Epithelial cell of esophagus (primary cell): ENCODE results near the gene AOPEP.

ENCODE experiments used
- DNase-seq: peaks from one replicate; pipeline ENCODE4 v3.0.0; 2010; ENCODE audit warnings: low read depth
- H3K4me3 ChIP-seq: 2 replicates; pipeline ENCODE4 v1.5.1; 2011; ENCODE audit warnings: mild to moderate bottlenecking, low read length, control low read depth
- TF ChIP-seq, protein P1 (sequence below): IDR thresholded peaks from 2 replicates; pipeline ENCODE4 v1.5.1; 2011; ENCODE audit warnings: low read depth, mild to moderate bottlenecking, low read length, control low read depth, inconsistent platforms; ENCODE audit not compliant: insufficient read depth; ENCODE audit errors: missing control alignments

Gene AOPEP

GRCh38 chr9:95030344-95030743 is 303.8 kb downstream of the AOPEP start:
- TF ChIP-seq, protein P1, sequence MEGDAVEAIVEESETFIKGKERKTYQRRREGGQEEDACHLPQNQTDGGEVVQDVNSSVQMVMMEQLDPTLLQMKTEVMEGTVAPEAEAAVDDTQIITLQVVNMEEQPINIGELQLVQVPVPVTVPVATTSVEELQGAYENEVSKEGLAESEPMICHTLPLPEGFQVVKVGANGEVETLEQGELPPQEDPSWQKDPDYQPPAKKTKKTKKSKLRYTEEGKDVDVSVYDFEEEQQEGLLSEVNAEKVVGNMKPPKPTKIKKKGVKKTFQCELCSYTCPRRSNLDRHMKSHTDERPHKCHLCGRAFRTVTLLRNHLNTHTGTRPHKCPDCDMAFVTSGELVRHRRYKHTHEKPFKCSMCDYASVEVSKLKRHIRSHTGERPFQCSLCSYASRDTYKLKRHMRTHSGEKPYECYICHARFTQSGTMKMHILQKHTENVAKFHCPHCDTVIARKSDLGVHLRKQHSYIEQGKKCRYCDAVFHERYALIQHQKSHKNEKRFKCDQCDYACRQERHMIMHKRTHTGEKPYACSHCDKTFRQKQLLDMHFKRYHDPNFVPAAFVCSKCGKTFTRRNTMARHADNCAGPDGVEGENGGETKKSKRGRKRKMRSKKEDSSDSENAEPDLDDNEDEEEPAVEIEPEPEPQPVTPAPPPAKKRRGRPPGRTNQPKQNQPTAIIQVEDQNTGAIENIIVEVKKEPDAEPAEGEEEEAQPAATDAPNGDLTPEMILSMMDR, result no peak
- no peak for DNase-seq
- H3K4me3 ChIP-seq, result no peak overlapping the region

- TF ChIP-seq, protein P1, result no peak
- no peak for DNase-seq
- H3K4me3 ChIP-seq, result no peak overlapping the region
Measured at GRCh38 chr9:95030920-95031642, 304.6 kb downstream of the AOPEP start.

GRCh38 chr9:95031711-95032461 is 305.4 kb downstream of the AOPEP start:
- no peak overlapping the region for H3K4me3 ChIP-seq
- DNase-seq, result no peak
- TF ChIP-seq, protein P1, result no peak

DNA sequence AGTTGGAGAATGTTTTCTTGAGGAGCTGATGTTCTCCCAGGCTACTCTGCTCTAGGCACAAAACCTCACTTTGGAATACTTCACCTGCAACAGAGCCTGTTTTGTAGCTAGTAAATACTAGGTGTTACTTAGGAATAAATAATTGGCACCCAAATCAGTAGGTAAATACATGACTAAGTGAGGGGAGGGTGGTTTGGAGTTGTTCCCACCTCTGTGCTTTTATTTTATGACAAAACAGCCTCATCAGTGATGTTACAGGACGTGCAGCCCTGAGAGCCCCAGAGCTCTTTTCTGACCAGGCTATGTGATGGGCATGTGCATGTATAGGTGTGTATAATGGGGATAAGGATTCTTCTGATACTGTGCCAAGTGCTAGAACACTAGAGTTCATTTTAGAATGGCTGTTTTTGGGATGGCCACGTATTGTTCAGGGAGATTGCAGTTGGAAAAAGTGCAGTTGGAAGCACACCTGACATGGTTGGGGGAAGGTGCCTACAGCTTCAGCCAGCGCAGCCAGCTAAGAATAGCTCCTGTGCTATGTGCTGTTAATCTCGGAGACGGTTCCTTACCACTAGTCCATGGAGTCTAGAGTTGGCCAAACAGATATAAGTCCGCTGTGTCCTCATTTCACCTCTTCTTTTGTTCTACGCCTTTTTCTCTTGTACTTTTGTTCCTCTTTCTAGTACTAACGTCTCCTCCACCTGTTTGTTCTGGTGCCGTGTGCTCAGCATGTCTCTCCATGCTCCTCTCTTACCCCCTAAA is 306.3 kb downstream of the AOPEP start:
- no peak for DNase-seq
- TF ChIP-seq, protein P1, result no peak
- no peak overlapping the region for H3K4me3 ChIP-seq

GRCh38 chr9:95035846-95036245 is 309.3 kb downstream of the AOPEP start:
- TF ChIP-seq, protein P1, result no peak
- H3K4me3 ChIP-seq, result no peak overlapping the region
- DNase-seq, result no peak

GRCh38 chr9:95036676-95037075 is 310.2 kb downstream of the AOPEP start:
- no peak for DNase-seq
- TF ChIP-seq, protein P1, result no peak
- H3K4me3 ChIP-seq, result no peak overlapping the region
